SK-N-SH (cell line): ENCODE measurements around the gene OVOL3.
"Not testable (repeated sequence)": the region's sequence is repeated elsewhere in the genome, so short reads cannot be mapped to it uniquely, and the experiment has no call there.

ENCODE experiments used
- CHD2 ChIP-seq: fragments of 150-350 bp; IDR thresholded peaks from 2 replicates; pipeline ENCODE4 v1.6.1; 2018; ENCODE audit warnings: low read length; ENCODE audit not compliant: partially characterized antibody
- CTCF ChIP-seq: fragments of 200-600 bp; sonication (generic); IDR thresholded peaks from 2 replicates; pipeline ENCODE4 v1.6.1; 2017; ENCODE audit warnings: antibody characterized with exemption, mild to moderate bottlenecking, moderate library complexity
- EP300 ChIP-seq, 2 experiments: IDR thresholded peaks; 2 replicates each; pipeline versions ENCODE4 v1.4.0 to v1.6.1; 2012; ENCODE audit warnings: borderline replicate concordance in 1 of 2, low read depth in 1 of 2, low read length in 1 of 2
- FOSL2 ChIP-seq: IDR thresholded peaks from 2 replicates; pipeline ENCODE4 v1.4.0; 2012; ENCODE audit warnings: low read depth, mild to moderate bottlenecking, moderate library complexity, borderline replicate concordance
- GATA2 ChIP-seq: sonication (generic); formaldehyde crosslinking; IDR thresholded peaks from 2 replicates; pipeline ENCODE4 v1.5.0; 2020; ENCODE audit warnings: mild to moderate bottlenecking, missing genetic modification reagents
- MAX ChIP-seq: IDR thresholded peaks from 2 replicates; pipeline ENCODE4 v1.4.0; 2012; ENCODE audit warnings: low read depth
- MXI1 ChIP-seq: IDR thresholded peaks from 2 replicates; pipeline ENCODE4 v1.6.1; 2012; ENCODE audit warnings: mild to moderate bottlenecking, low read depth, low read length, improper control_type of control experiment
- POLR2AphosphoS5 ChIP-seq: IDR thresholded peaks from 2 replicates; pipeline ENCODE4 v1.6.1; 2012; ENCODE audit warnings: low read depth, low read length
- RCOR1 ChIP-seq: fragments of 150-350 bp; IDR thresholded peaks from 2 replicates; pipeline ENCODE4 v1.6.1; 2017; ENCODE audit warnings: antibody characterized with exemption, low read length
- RFX5 ChIP-seq: IDR thresholded peaks from 2 replicates; pipeline ENCODE4 v1.6.1; 2012; ENCODE audit warnings: mild to moderate bottlenecking, improper control_type of control experiment, low read length
- TF ChIP-seq, protein P1 (sequence below): IDR thresholded peaks from 2 replicates; pipeline ENCODE4 v1.6.1; 2012; ENCODE audit warnings: mild to moderate bottlenecking, low read depth, low read length, moderate library complexity
- TF ChIP-seq, protein P2 (sequence below): IDR thresholded peaks from 2 replicates; pipeline ENCODE4 v1.4.0; 2012; ENCODE audit warnings: low read depth, borderline replicate concordance

DNA sequence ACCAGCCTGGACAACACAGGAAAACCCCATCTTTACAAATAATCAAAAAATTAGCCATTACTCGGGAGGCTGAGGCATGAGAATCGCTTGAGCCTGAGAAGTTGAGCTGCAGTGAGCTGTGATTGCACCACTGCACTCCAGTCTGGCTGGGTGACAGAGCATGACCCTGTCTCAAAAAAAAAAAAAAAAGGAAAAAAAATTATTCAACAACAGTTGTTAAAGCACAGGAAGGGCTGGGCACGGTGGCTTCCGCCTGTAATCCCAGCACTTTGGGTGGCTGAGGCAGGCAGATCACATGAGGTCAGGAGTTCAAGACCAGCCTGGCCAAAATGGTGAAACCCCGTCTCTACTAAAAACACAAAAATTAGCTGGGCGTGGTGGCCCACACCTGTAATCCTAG is 20.3 kb downstream of the OVOL3 start:
- not testable (repeated sequence) for TF ChIP-seq CTCF; POLR2AphosphoS5; CHD2; RFX5; FOSL2; GATA2 (CRISPR knock-in tag); RCOR1; MAX; EP300 (IDR thresholded peaks at IDR 0.05; ENCODE audit: borderline replicate concordance in 1 of 2, low read depth in 1 of 2, low read length in 1 of 2); MXI1
- TF ChIP-seq, protein P1, sequence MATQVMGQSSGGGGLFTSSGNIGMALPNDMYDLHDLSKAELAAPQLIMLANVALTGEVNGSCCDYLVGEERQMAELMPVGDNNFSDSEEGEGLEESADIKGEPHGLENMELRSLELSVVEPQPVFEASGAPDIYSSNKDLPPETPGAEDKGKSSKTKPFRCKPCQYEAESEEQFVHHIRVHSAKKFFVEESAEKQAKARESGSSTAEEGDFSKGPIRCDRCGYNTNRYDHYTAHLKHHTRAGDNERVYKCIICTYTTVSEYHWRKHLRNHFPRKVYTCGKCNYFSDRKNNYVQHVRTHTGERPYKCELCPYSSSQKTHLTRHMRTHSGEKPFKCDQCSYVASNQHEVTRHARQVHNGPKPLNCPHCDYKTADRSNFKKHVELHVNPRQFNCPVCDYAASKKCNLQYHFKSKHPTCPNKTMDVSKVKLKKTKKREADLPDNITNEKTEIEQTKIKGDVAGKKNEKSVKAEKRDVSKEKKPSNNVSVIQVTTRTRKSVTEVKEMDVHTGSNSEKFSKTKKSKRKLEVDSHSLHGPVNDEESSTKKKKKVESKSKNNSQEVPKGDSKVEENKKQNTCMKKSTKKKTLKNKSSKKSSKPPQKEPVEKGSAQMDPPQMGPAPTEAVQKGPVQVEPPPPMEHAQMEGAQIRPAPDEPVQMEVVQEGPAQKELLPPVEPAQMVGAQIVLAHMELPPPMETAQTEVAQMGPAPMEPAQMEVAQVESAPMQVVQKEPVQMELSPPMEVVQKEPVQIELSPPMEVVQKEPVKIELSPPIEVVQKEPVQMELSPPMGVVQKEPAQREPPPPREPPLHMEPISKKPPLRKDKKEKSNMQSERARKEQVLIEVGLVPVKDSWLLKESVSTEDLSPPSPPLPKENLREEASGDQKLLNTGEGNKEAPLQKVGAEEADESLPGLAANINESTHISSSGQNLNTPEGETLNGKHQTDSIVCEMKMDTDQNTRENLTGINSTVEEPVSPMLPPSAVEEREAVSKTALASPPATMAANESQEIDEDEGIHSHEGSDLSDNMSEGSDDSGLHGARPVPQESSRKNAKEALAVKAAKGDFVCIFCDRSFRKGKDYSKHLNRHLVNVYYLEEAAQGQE, result not testable (repeated sequence)
- TF ChIP-seq, protein P2, sequence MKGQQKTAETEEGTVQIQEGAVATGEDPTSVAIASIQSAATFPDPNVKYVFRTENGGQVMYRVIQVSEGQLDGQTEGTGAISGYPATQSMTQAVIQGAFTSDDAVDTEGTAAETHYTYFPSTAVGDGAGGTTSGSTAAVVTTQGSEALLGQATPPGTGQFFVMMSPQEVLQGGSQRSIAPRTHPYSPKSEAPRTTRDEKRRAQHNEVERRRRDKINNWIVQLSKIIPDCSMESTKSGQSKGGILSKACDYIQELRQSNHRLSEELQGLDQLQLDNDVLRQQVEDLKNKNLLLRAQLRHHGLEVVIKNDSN, result not testable (repeated sequence)
